ENCODE data around the gene SRSF2.
"Not testable (repeated sequence)": the region's sequence is repeated elsewhere in the genome, so short reads cannot be mapped to it uniquely, and the experiment has no call there.

SRSF2 gene

DNA sequence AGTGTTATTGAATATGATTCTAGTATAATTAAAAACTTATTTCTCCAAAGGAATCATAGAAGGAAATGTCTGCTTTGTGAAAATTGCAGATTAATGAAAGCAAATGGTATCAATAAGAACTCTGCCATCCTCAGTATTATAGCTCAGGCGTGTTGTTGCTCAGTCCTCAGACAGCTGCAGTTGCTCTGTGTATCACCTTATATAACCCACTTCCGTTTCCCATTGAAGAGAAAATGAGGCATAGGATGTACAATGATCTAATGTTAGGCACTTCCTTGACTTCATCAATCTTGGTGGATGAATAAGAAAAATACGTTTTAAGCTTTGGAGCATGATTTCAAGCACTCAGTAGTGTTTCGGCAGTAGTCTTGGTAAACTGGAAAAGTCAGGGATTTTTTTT is 14.9 kb upstream of the SRSF2 start:
- Histone ChIP-seq H3K4me1 (peaks cover 3% of the 10 kb centered on the region; the same call in 1 of the 2 replicates), H3K9me3 (no peaks in the 10 kb centered on the region), H3K4me3 (ENCODE audit: low read depth, low read length) (no peak overlapping the region), H3K27me3 (no peaks in the 10 kb centered on the region), H3K36me3 (no peaks in the 10 kb centered on the region)
- TF ChIP-seq, protein P1, sequence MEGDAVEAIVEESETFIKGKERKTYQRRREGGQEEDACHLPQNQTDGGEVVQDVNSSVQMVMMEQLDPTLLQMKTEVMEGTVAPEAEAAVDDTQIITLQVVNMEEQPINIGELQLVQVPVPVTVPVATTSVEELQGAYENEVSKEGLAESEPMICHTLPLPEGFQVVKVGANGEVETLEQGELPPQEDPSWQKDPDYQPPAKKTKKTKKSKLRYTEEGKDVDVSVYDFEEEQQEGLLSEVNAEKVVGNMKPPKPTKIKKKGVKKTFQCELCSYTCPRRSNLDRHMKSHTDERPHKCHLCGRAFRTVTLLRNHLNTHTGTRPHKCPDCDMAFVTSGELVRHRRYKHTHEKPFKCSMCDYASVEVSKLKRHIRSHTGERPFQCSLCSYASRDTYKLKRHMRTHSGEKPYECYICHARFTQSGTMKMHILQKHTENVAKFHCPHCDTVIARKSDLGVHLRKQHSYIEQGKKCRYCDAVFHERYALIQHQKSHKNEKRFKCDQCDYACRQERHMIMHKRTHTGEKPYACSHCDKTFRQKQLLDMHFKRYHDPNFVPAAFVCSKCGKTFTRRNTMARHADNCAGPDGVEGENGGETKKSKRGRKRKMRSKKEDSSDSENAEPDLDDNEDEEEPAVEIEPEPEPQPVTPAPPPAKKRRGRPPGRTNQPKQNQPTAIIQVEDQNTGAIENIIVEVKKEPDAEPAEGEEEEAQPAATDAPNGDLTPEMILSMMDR (IDR thresholded peaks at IDR 0.05; ENCODE audit: low read depth, low read length): no peak
- DNase-seq: no peak

DNA sequence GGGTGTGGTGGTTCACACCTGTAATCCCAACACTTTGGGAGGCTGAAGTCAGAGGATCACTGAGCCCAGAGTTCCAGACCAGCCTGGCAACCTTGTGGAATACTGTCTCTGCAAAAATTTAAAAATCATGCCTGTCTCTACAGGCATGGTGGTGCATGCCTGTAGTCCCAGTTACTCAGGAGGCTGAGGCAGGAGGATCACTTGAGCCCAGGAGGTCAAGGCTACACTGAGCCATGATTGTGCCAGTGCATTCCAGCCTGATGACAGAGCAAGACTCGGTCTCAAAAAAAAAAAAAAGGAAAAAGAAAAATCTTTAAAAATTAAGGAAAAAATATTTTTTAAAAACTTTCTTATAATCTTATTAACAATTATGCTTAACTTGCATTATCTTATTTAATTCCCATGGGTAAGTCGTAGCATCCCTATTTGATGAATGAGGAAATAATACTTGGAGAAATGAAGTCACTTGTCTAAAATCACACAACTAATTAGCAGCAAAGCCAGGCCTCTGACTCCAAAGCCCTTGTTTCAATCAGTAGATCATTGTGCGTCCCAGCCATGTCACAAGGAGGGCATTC is 14.4 kb upstream of the SRSF2 start:
- TF ChIP-seq, protein P1 (IDR thresholded peaks at IDR 0.05; ENCODE audit: low read depth, low read length): no peak
- Histone ChIP-seq H3K27me3 (no peaks in the 10 kb centered on the region), H3K36me3 (no peaks in the 10 kb centered on the region), H3K4me1 (peaks cover 3% of the 10 kb centered on the region; the same call in 1 of the 2 replicates), H3K4me3 (ENCODE audit: low read depth, low read length) (no peak overlapping the region), H3K9me3 (no peaks in the 10 kb centered on the region)
- no peak for DNase-seq

GRCh38 chr17:76748657-76749056 is 11.5 kb upstream of the SRSF2 start:
- H3K27me3 ChIP-seq: no peaks in the 10 kb centered on the region
- H3K36me3 ChIP-seq: peaks cover 3% of the 10 kb centered on the region
- TF ChIP-seq, protein P1 (IDR thresholded peaks at IDR 0.05; ENCODE audit: low read depth, low read length): no peak
- H3K9me3 ChIP-seq: no peaks in the 10 kb centered on the region
- DNase-seq: no peak
- H3K4me3 ChIP-seq (ENCODE audit: low read depth, low read length): no peak overlapping the region
- H3K4me1 ChIP-seq: no peaks in the 10 kb centered on the region

GRCh38 chr17:76747716-76748363 is 10.7 kb upstream of the SRSF2 start:
- H3K36me3 ChIP-seq: peaks cover 3% of the 10 kb centered on the region
- TF ChIP-seq, protein P1 (IDR thresholded peaks at IDR 0.05; ENCODE audit: low read depth, low read length): no peak
- H3K4me1 ChIP-seq: no peaks in the 10 kb centered on the region
- no peak for DNase-seq
- no peak overlapping the region for H3K4me3 ChIP-seq (ENCODE audit: low read depth, low read length)
- no peaks in the 10 kb centered on the region for H3K27me3 ChIP-seq
- H3K9me3 ChIP-seq: no peaks in the 10 kb centered on the region

DNA sequence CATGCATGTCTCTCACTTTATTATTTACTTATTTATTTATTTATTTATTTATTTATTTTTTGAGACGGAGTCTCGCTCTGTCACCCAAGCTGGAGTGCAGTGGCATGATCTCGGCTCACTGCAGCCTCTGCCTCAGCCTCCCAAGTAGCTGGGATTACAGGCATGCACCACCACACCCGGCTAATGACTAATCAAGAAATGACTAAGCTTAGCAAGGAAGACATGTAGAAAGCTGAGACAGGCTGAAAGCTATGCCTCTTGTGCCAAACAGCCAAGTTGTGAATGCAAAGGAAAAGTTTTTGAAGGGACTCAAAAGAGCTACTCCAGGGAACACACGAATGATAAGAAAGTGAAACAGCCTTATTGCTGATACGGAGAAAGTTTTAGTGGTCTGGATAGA is 8.7 kb upstream of the SRSF2 start:
- H3K36me3 ChIP-seq; H3K27me3 ChIP-seq; DNase-seq; H3K4me3 ChIP-seq (ENCODE audit: low read depth, low read length); H3K4me1 ChIP-seq; H3K9me3 ChIP-seq: not testable (repeated sequence)

DNA sequence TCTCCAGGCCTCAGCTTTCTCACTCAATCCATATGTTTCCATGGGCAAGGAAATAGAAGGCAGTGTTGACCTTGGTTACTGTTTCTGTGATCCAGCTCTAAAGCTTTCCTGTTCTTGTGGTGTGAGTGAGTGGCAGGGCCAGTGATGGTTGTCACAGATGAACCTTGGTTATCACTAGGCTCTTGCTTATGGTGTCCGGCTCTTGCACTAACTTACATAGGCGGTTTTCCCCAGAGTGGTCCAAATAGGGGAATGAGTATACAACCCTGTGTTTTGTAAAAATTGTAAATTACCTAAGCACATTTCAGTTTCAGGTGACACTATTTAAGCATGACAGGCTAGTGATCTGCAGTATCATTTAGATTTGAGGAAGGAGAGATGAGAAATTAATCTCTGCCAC is 7.6 kb upstream of the SRSF2 start:
- no peak for DNase-seq
- Histone ChIP-seq H3K36me3 (peaks cover 3% of the 10 kb centered on the region), H3K4me3 (ENCODE audit: low read depth, low read length) (no peak overlapping the region), H3K27me3 (no peaks in the 10 kb centered on the region), H3K9me3 (no peaks in the 10 kb centered on the region), H3K4me1 (no peaks in the 10 kb centered on the region; the same call in 1 of the 2 replicates)
- TF ChIP-seq, protein P1 (IDR thresholded peaks at IDR 0.05; ENCODE audit: low read depth, low read length): no peak
